Inflammatory macrophage (primary cell): ENCODE results near the gene POC1B.
A peak's percentile ranks its signal among the peaks of the same experiment; 100 is the strongest.

Experiments
- DNase-seq, 2 donors: peaks; one replicate each; pipeline ENCODE4 v3.0.0-alpha.2; 2020 to 2022

The POC1B gene

DNA sequence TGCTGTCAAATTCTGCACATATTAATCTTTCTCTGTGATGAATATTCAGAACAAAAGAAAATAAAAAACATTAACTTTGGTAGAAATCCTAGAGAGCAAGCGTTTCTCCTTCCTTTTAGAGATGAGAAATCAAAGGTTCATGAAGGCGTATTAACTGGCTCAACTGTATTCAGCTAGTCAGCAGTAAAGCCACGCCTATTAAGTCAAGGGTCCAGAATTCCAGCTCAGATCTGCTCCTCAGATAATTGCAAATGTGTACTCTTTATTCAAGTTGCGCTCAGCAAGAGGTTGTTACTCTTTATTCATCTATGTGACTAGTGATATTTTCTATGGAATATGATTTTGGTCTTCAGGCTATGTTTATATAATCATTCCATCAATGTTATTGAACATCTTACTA, 13.1 kb upstream of the POC1B start:
- no peak for DNase-seq

DNA sequence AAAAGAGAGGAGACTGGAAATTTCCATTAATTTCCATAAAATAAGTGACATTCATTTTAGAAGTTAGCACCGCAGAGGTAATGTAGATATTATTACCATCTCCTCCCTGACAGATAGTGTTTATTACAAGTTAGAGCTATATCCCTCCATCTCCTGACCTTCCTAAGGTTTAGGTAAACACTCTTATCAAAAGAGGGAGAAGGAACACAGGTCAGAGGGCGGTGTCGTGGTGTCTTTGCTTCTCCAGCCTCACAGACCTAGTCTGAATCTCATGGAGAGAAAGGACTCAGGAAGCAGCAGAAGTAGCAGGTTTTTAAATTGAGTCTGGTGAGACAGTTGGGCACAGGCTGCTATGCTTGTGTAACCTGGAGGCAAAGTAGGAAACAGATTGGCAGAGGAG, 11.5 kb upstream of the POC1B start:
- DNase-seq = no peak

DNA sequence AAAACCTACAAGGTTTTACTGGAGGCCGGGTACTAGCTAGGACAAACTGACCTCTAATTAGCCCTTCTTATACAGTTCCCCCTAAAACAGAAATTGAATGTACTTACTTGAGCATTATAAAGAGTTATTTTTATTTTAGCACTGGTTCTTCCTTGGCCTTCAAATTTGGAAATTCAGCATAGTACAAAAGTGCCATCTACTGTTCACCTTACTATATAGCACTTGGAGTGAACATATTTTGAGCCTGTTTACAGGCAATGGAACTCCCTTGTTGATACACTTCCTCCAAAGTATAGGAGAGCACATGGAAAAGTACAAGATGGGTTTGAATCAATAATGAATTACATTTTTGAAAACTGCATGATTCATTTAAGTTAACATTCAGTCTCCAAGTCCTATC, 3.9 kb upstream of the POC1B start:
- DNase-seq = peak; percentile 48 to 72

DNA sequence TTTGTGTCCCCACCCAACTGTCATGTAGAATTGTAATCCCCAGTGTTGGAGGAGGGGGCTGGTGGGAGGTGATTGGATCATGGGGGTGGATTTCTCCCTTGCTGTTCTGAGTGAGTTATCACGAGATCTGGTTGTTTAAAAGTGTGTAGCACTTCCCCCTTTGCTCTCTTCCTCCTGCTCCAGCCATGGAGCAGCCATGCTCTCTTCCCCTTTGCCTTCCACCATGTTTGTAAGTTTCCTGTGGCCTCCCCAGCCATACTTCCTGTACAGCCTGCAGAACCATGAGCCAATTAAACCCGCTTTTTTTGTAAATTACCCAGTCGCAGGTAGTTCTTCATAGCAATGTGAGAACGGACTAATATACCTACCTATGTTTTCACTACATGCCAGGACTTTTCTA, 2.6 kb upstream of the POC1B start:
- DNase-seq = peak; percentile 29 to 61

DNA sequence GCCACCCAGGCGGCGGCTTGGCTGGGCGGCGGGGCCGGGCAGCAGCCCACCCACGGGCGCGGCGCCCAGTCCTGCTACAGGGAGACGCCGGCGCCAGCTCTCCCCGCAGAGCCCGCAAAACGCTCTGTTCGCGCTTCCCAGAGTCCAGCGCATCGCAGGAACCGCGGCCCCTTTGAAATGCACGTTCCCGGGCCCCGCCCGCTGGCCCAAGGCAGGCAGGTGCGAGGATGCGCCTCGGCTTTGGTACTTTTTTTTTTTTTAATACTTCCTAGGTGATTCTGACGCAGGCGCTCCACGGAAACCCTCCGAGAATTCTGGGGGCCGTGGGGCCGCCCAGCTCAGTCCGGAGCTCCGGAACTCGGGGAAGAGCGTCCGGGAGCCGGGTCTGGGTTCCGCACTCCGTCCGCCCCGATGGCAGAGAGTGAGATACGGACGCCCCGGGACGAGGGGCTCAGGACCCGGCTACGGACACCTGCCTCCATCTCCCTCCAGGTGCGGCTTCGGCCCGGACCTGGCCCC, 483 bp downstream of the POC1B start:
- peak in 1 of 2 donors; percentile 36 for DNase-seq

DNA sequence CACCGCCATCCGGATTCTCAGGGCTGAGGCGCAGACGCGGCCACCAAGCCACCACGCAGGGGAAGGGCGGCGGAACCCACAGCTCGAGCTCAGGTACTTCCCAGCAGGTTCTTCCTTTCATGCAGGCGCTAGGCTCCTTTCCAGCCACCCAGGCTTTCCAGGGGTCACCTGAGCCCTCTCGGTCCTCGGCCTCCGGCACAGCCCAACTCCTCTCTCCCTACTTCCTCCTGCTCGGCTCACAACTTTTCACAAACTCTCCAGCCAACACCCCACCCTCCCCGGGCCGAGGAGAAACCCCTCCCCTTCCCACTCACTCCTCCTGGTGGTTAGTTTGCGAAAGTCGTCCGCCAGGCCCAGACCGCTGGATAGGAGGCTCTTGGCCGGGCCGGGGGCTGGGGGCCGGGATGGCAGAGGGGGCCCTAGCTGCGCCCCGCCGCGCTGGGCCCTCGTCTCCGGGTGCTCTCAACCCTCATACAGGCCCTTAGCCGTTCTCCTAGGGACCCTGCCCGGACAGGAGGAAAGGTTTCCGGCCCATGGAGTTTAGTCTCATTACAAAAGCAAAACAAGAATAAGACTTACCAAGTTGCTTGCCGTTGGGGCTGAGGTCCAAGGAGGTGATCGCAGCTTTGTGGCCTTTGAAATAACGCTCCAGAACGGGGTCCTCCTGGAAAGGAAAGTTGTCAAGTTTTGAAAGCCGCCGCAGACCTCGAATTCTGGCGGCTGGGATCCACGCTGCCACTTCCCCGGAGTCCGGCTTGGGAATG, 1.1 kb downstream of the POC1B start, which contains the start of gene GALNT4:
Gene GALNT4 (minus strand): TSS at position 256 of the 764 bp plus-strand sequence. CDS start 247 bp downstream, at position 9.
- peak; percentile 87 to 90 for DNase-seq

DNA sequence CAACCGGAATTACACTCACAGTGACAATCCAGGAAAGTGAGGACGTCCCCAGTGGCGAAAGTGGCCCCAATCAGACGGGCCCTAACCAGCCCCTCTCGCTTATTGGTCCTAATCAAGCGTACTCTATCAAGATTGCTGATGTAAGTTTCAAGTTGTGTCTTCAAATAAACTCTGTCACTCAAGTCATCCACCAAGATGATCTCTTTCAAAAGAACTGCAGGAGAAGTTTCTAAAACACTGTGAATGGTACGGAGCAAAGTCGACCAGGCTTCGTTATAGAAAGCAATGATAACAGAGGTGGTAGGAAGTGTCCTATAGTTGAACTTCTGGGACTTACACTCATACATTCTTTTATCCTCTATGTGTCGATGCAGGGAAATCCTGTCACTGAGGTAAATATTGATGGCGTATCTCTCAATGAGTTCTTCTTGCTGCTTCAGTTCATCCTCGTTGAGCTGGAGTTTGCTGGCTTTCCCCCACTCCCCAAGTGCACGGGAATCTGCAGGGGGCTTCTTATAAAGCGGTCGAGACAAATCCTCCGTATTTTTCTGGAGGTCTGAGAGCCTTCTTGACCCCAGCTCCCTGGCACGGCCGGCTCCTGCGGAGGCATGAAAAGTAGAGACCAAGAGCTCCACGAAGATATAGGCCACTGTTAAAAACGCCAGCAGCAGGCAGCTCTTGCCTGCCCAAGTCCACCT, 1.9 kb downstream of the POC1B start:
- no peak for DNase-seq

DNA sequence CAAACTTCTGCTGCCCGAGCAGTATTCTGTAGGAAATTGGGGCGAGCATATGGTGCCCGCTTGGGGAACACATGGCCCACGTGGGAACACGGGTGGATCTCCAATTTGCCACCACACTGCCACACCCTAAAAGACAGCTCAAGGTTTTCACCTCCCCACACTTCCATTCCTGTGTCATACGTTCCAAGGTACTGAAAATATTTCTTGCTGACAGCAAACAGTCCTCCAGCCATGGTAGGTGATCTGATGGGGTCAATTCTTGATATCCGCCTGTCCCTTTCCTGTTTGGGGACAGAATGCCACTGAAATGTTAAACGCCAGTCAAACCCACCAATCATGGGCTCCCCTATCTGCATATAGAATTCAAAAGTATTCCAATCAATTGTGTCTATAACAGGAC, 2.5 kb downstream of the POC1B start:
- no peak for DNase-seq

DNA sequence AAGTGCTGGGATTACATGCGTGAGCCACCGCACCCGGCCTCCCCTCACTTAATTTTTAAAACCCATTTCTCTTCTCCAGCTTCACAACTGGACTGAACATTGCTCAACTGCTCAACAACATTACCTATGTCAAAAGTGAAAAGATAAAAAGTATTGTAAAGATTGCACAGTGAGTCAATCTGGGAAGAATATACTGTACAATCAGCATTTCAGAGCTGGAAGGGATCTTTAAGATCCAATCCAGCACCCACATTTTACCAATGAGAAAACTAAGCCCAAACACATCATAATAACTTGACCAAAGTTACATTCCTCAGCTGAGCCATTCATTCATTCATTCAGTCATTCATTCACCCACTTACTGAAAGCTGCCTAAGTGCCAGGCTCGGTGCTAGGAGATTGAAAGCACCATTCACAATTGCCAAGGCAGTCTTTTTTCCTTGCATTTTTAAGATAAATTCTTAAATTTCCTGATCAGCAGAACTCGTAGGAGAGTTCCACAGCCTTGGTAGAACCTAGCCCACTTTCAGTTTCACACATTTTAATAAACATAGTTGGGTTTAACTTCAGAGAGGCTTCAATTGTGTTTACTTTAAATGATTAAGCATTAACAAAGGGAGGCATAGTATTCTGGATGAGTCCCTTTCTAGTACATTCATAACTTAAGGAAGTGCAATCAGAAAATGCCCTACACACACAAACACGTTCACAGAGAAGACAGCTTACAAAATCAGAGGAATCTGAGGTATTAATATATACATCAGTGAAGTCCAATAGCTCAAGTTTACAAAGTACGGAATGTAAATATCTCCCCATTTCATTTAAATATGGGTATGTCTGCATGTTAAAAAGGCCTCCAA, 4.3 kb downstream of the POC1B start:
- no peak for DNase-seq

DNA sequence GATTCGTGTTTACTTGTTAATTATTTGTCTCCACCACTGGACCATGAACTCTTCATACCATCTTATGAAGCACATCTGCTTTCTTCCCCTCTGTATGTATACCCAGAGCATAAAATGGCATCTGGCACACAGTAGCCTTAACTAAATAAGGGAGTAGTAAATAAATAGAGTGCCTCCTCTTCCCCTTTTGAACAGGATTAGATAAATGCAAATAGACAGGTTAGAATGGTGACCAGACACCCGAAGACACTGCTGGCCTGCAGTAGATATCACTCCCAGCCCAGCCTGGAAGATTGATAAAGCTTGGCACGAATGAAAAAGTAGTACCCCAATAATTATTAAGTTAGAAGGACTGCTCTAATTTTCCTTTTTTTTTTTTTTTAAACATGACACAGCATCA, 8.1 kb downstream of the POC1B start:
- no peak for DNase-seq

DNA sequence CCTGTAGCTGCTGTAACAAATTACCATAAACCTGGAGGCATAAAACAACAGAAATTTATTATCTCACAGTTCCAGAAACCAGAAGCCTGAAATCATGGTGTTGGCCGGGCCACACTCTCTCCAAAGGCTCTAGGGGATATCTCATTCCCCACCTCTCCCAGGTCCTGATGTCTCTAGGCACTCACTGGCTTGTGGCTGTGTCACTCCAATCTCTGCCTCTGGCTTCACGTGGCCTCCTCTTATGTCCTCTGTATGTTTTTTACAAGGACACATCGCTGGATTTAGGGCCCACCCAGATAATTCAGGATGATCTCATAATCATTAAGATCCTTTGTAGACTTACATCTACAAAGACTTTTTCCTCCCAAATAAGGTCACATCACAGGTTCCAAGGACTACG, 9.2 kb downstream of the POC1B start:
- no peak for DNase-seq

DNA sequence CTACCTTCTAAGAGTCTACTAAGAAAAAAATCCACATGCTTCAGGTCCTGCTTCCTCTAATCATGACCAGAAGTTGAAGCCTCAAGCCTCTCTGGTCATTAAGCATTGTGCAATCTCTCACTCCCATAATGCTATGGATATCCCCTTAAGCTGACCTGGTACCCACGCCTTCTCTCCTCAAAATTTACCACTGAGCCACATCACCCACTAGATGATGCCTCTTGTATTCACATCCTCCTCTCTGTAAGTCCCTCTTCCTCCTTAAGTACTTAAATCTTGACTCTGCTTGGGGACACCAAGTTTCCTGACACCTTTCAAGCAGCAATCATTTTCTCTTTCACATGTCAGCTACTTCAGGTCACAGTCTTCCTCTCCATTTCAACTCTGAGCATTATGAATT, 11.1 kb downstream of the POC1B start:
- peak; percentile 30 to 36 for DNase-seq

DNA sequence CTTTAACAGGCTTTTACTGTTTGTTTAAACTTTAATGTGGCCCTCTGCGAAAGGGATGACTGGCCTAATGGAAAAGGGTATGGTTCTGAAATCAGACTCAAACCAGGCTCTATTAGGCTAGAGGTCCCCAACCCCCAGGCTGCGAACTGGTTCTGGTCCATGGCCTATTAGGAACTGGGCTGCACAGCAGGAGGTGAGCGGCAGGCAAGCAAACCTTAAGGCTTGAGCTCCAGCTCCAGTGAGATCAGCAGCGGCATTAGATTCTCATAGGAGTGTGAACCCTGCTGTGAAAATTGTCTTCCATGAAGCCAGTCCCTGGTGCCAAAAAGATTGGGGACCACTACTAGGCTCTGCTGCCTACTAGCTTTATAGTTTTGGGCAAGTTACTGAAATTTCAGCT, 12.3 kb downstream of the POC1B start:
- no peak for DNase-seq

DNA sequence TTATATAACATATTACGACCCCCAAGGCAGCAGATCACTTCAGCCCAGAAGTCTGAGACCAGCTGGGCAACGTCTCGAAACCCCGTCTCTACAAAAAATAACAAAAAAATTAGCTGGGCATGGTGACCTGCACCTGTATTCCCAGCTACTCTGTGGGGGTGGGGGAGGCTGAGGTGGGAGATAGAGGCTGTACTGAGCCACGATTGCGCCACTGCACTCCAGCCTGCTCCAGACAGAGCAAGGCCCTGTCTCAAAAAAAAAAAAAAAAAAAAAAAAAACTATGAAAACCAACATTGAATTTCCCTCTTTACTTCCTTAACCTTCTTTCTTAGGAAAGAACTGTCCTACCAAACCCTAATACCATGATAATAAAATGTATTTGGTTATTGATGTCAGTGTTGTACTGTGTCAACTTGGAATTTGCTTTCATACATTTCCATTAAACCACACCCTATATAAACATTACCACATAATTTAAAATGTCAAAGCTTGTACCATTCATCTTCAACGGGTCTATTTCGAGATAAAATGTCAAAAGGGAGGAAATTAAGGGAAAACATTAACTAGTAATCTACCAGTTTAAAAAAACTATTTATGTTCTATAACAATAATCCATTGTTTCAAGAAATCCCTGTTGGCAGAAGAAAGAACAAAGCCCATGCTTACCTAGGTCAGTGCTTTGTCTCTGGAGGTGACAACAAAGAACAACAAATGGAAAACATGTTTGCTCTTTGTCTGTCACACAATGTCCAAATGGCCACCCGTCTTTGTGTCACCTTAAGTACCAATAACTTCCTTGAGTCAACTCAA, 18.6 kb downstream of the POC1B start:
- DNase-seq = no peak

DNA sequence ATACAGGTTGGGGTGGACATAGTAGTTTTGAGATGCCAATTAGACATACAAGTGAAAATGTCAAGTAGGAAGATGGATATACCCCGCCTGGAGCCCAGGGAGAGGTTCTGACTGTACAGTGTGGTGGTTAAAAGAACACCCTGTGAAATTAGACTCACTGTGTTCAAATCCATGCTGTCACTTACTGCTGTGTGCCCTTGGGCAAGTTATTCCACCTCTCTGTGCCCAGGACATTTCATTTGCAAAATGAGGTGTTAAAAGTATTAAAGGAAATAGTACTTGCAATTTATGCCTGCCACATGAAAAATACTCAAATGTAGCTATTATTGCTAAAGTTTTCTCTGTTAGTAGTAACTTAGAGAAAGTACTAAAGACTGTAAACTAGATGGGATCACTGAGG, 19.8 kb downstream of the POC1B start:
- no peak for DNase-seq

DNA sequence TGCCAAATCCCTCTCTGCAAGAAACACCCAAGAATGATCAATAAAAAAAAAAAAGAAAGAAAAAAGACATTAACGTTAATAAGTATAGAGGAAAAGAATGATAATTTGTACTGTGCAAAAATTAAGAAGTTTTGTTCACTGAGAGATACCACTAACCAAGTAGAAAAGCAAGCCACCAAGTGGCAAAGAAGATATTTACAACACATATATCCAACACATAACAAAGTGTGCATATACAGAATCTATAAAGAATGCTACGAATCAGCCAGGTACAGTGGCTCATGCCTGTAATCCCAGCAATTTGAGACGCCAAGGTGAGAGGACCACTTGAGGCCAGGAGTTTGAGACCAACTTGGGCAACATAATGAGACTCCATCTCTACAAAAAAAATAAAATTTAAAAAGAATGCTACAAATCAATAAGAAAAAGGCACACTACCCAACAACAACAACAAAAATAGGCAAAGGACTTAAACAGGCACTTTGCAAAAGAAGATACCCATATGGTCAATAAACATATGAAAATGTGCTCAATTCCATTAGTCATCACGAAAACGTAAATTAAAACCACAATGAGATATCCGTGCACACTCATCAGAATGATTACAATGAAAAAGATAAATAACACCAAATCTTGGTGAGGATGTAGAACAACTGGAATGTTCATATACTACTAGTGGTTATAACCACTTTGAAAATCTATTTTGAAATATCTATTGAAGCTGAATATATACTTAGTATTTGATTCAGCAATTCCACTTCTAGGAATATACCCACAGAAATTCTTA, 21.1 kb downstream of the POC1B start:
- no peak for DNase-seq

DNA sequence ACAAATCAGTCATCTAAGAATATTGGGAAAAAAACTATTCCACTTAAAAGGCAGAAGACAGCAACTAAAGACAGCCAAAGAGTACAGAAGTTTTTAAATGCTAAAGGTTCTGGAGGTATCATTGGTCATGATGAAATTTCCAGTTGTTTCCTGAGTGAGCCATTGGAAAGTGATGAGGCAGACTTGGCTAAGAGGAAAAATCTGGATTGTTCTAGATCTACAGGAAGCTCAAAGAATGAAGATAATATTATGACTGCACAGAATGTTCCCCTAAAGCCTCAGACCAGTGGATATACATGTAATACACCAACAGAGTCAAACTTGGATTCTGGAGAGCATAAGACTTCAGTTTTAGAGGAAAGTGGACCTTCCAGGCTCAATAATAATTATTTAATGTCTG, 24.1 kb downstream of the POC1B start:
- DNase-seq = no peak

DNA sequence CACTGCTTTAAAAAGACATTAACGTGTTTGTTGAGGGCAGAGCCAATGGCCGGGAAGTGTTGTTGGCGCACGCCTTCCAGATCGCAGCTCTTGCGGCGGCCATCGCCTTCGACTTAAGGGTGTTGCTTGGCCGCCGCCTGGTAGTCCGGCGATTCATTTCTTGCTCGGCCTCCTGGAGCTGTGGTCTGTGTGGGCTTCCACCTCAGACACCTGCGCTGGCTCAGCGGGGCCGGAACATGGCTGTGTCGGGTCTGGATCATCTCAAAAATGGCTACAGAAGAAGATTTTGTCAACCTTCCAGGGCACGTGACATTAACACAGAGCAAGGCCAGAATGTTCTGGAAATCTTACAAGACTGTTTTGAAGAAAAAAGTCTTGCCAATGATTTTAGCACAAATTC, 26.0 kb downstream of the POC1B start:
- DNase-seq = no peak

DNA sequence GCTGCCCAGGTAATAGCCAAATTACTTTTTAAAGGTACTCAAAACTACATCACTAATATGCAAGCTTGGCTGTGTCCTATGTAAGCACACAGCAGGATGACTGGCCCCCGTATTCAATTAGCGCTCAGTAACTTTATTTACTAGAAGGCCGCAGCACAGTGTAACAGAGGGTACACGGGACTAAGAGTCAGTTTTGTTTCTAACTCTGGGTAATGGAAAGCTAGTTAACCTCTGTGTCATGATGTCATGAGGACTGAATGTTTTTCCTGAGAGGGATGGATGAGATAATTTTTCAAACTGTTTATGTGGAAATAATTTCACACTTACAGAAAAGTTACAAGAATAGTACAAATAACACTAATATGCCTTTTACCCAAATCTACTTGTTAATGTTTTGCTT, 28.4 kb downstream of the POC1B start:
- no peak for DNase-seq

DNA sequence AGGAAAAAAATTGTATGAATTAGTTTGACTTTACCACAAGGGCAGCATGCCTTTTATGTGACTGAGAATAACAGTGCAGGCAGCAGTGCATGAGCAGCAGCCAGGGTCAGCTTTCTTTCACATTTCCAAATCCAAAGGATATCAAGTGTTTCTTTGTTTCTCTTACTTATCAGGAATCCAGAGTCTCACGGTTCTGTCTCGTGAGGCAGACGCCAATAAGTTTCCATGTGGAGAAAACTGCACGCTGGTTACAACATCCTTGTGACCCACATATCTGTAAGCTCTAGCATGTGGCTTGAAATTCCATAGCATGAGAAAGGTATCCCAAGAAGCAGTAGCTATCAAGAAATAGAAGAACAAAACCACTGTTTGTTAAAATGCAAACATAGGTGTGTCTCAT, 28.8 kb downstream of the POC1B start:
- no peak for DNase-seq
